ENCODE measurements around the gene ZFYVE9.

Gene ZFYVE9

DNA sequence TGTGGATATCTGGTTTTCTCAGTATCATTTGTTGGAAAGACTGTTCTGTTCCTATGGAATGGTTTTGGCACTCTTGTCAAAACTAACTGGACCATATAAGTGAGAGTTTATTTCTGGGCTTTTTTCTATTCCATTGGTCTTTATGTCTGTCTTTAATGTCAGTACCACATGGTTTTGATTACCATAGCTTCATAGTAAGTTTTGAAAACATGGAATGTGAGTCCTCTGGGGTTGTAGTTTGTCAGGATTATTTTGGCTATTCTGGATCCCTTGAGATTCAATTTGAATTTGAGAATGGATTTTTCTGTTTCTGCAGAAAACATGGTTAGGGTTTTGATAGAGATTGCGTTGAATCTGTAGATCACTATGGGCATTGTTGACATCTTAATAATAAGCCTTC is 107.9 kb downstream of the ZFYVE9 start:
- DNase-seq, result no peak

- DNase-seq, result peak; percentile 0
These were observed 111.5 kb downstream of the ZFYVE9 start for GRCh38 chr1:52253421-52253820.

- no peak for DNase-seq
These were observed 118.0 kb downstream of the ZFYVE9 start for GRCh38 chr1:52259886-52260285.

- DNase-seq, result peak; percentile 9
These were observed 121.4 kb downstream of the ZFYVE9 start for GRCh38 chr1:52263153-52263910.

- no peak for DNase-seq
These were observed 122.7 kb downstream of the ZFYVE9 start for GRCh38 chr1:52264530-52265115.

GRCh38 chr1:52266507-52266906 is 124.6 kb downstream of the ZFYVE9 start:
- DNase-seq, result no peak

DNA sequence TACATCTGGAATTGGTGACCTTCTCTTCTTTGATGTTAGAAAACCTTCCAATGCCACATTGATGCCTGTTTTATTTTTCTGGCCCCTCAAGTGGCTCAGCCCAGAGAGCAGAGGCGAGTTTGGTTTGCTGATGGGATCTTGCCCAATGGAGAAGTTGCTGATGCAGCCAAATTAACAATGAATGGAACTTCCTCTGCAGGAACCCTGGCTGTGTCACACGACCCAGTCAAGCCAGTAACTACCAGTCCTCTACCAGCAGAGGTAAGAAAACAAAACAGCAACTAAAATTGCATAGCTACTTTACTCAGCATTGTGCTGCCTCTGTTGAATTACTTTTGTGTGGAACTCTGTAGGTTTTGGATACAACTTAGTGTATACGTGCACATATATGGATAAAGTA is 126.5 kb downstream of the ZFYVE9 start:
- no peak for DNase-seq

DNA sequence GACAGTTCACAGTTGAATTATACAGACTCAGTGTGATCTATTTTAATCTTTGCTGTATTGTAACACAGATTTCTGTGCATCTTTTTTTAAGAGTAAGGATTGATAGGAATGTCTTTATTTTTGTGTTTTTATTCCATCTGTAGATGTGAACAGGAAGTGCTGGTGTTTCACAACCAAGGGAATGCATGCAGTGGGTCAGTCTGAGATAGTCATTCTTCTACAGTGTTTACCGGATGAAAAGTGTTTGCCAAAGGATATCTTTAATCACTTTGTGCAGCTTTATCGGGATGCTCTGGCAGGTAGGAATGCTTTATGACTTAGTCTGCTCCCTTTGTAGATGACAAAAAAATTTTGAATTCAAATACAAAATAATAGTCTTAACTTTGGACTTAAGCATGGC is 139.6 kb downstream of the ZFYVE9 start:
- DNase-seq, result no peak

DNA sequence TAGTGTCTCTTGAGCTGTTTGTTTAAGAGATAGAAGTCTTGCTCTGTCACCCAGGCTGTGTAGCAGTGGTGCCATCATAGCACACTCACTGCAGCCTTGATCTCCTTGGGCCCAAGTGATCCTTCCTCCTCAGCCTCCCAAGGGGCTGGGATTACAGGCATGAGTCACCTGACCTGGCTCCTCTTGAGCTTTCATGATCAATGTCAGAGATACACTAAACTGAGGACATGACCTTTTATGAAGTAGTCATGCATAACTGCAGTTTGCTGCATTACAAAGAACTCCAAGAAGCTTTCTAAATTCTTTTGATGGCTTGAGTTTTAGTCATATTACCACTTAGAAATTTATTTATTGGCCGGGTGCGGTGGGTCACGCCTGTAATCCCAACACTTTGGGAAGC is 146.4 kb downstream of the ZFYVE9 start:
- DNase-seq, result no peak

- DNase-seq, result no peak
These were observed 152.7 kb downstream of the ZFYVE9 start for GRCh38 chr1:52294580-52294979.

DNA sequence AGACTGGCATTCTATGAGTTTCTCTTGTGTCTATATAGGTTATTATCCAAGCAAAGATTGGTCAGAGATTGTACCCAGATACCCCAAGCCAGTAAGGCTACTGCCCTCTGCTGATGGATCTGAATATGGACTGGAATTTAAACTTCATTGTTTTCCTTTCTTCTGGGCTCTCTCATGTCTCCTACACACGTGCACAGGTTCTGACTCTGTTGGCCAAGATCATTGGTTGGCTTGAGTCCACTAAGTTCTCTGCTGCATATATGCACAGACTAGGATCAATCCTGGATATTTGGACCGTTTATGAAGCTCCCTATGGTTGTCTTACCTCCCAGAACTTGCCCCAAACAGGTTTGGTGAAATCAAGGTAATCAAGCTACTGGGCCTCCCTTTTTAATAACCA is 154.5 kb downstream of the ZFYVE9 start:
- DNase-seq, result peak; percentile 41

GRCh38 chr1:52305417-52306226 is 163.7 kb downstream of the ZFYVE9 start:
- no peak for DNase-seq

GRCh38 chr1:52306227-52307006 is 164.5 kb downstream of the ZFYVE9 start:
- DNase-seq, result peak; percentile 19

DNA sequence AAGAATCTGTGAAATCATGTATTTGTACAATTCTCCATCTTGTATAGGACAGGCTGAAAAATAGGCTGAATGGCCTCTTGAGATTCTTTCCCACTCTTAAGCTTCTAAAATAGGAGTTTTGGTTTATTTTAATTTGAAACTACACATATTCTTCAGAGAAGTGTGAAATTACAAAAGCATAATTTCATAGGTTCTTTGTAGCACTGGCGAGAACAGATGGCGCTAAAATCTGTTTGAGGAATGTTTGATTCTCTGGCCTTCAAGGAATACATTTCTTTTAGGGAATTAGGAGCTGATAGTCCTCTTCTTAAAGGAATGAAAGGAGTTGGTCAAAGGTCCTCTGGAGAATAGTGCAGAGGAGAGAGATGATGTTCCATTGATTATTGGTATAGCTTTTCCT is 179.2 kb downstream of the ZFYVE9 start:
- no peak for DNase-seq

DNA sequence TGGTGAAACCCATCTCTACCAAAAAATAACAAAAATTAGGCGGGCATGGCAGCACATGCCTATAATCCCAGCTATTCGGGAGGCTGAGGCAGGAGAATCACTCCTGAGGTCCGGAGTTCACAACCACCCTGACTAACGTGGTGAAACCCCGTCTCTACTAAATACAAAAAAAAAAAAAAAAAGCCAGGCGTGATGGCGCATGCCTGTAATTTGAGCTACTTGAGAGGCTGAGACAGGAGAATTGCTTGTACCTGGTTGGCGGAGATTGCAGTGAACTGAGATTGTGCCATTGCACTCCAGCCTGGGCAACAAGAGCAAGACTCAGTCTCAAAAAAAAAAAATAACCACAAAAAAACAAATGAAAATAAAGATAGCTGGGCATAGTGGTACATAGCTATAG is 181.8 kb downstream of the ZFYVE9 start:
- DNase-seq, result no peak

DNA sequence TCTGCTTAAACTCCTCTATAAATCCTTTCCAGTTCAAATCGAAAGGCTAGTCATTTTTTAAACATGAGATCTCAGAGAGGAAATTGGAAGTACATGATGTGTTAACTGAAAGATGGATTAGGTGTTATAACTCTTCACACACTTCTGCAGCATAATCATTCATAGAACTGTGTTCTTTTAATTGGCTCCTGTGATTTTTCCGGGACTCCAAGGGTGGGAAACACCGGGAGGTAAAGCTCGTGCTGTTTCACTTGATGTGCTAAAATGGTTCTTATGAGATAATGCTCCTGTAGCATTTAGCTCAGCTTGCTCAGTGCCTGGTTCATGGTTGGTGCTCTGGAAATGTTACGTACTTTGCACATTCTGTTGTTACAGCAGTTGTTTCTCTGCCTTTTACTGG is 183.9 kb downstream of the ZFYVE9 start:
- no peak for DNase-seq

- DNase-seq, result no peak
These were observed 186.7 kb downstream of the ZFYVE9 start for GRCh38 chr1:52328615-52329014.

- DNase-seq, result no peak
These were observed 190.5 kb downstream of the ZFYVE9 start for GRCh38 chr1:52332411-52332810.

DNA sequence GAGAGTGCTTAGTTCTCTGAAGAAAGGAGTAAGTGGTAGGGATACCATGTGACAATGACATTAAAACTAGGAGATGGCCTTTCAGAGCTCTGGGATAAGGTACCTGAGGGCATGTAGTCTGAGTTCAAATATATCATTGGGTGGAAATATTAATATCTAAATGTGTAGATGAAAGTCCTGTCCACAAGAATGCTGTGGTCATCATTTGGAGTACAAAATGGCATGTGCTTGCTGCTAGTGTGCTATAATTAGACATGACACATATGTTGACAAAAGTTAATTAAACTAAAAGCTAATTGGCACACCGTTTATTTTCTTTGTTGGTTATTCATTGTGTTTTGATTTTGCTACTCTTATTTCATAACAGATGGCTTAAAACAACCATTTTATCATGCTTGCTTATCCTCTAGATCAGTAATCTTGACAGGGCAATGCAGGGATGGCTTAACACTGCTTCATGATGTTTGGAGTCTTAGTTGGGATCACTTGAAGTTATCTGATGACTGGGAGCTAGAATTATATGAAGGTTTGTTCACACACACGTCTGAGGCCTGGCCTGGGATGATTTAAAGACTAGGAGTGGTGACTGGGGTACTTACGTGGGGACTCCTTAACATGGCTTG is 193.1 kb downstream of the ZFYVE9 start:
- no peak for DNase-seq

DNA sequence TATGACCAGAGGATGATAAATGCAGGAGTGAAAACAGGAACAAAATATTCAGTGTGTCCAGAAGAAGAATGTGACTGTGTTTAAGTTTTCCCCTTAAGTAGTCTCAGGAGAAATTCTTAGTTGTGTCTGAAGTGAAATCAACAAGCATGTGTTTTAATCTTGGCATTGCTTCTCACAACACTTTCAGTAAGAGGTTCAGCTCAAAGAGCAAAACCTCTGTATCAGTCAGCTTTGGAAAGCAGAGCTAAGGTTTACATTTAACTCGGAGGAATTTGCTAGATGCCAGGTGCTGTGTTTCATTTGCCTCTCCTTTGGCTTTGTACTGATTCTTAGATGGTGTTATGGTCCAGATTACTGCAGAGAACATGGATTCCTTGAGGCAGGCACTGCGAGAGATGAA is 195.6 kb downstream of the ZFYVE9 start:
- DNase-seq, result no peak

DNA sequence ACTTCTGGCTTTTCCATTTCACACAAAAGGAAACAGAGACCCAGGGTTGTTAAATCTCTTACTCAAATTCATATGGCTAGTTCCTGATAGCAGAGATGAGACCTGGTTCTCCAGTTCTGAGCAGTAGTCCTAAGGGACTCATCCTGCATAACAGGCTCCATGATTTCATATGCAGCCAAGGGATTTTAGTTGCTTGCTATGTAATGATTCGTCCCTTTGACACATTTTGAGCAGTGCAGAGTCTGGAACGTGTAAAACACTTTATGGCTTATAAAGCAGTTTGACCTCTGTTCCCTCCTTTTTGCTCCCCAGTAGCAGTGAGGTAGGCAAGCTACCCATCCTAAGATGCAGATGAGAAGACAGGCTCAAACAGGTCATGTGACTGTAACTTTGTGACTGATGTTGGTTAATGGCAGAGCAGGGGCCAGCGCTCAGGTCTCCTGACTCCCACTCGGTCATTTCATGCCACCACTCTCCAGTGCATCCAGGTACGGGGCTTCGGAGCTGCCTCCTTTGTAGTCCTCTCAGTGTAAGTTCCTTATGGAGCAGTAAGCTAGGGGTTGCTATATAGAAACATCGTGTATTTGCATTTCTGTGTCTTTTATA is 199.9 kb downstream of the ZFYVE9 start:
- no peak for DNase-seq

DNA sequence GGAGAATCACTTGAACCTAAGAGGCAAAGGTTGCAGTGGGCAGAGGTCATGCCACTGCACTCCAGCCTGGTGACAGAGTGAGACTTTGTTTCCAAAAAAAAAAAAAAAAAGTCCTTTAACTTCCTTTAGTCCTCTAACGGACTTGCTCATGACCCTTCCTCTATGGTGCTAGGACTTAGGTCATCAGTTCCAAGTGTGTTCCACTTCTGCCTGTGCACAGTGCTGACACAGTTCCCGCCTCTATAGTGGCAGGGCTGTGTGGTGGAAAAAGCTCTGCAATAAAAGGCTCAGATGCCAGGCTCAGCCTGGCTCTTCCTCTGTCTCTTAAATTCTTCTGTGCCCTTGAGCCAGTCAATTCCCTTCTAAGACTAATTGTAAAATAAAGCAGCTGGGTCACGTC is 202.1 kb downstream of the ZFYVE9 start:
- DNase-seq, result no peak
